NCI-H2107 treated with DMSO at 0.1 percent for 48 hours (cell line): ENCODE results near the gene TSPAN14.
A peak's percentile ranks its signal among the peaks of the same experiment; 100 is the strongest.

Source experiments
- DNase-seq: peaks from one replicate; lab custom pipeline; 2025; ENCODE audit not compliant: unreplicated experiment; lab: John Stamatoyannopoulos, UW

The TSPAN14 gene

DNA sequence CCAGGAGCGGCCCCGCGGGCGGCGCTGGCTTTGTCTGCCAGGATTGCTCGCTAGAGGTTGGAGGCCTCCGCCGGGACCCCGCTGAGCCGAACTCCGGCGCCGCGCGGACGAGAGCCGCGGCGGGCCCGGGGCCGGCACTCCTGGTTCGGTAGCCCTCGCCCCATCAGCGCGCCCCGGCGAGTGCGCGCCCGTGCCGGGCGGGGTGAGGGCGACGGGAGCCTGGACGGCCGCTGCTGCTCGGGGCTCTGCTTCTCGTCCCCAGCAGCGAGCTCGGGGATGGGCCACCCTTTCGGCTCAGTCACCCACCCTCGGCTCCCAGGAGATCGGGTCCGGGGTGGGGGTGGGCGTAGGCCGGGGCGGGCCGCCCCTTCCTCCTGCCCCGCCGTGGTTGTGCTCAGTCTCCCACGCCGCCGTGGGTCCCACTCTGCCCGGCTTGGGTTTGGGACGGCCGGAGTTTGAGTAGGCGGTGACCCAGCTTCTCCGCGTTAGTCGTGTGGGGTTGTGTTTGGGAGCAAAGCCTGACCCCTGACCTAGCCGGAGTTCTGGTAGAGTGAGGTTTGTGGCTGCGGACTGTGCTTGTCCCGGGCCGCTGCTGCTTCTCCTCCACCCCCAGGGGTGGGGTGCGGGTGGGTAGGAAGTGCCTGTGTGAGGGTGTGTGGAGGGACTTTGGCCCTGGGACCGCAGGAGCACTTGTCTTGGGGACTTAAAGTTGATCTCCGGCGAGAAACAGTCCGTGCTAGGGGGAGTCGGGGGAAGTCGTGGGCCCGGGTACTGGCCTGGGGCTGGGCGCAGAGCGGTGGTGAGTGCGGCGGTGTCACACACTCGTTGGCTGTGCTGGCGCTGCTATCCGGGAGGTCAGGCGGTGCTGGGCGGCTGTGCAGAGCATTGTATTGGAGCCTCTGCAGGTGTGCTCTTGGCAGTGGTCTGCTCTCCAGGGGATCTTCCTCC is 677 bp downstream of the TSPAN14 start:
- no peak for DNase-seq

DNA sequence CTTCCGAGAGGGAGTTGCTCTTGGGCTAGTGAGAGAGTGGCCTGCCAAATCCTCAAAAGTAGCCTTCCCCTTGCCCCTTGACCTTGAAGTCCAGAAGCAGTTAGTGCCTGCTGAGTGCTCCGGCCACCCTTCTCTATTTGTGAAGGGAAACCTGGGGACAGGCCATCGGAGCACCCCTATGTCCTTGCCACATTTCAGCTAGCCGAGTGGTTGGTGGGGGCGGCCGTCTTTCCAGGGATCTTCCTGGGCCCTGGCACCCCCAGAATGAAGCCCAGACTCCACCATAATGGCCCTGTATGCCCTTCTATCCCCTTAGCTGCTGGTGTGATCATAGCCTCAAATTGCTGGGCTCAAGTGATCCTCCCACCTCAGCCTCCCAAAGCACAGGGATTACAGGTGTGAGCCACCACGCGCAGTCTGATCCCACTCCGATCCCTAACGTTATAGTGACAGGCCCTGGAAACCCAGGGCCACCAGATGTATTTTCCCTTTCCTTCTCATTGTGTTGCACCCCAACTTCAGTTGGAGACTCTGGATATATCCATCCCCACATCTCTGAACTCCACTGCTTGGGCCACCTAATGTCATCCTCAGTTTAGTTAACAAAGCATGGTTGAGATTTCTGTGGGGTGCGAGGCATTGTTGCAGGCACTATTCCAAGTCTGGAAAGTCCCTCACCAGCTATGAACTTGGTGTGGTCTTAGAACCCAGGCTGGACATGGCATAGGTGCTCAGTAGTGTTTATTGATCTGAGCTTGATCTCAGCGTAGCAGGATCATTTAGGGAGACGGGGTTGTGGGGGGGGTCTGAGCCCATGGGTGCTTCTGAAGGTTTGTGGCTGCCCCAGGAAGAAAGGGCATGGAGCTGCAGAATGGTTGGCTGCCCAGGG is 1.6 kb downstream of the TSPAN14 start:
- no peak for DNase-seq

DNA sequence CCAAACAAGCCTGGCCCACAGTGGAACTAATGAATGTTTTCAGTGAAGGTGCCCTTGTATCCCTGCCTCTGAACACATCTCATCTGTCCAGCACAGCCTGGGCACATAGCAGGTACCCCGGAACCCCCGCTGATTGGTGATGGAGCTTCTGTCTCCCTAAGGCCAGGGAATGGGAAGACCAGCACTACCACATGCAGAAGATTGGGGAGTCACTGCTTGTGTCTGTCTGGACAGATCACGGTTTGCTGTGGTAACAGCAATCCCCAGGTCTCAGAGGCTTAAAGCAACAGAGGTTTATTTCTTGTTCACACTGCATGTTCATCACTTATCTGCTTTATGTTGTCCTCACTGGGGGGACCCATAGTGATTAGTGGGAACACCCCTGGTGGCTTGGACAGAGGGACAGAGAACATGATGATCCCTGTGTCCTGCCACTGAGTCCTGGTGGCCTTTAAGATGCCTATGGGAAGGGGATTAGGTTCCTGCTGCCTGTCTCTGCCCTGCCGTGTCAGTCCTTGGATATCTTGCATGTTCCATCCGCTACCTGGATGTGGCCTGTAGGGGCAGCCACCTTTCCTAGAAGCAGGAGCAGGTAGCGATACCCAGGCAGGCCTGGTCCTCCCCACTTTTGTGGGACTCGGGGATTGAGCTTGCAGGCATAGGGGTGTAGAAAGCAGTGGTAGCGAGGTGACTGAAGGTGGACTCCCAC is 3.6 kb downstream of the TSPAN14 start:
- DNase-seq, result no peak

DNA sequence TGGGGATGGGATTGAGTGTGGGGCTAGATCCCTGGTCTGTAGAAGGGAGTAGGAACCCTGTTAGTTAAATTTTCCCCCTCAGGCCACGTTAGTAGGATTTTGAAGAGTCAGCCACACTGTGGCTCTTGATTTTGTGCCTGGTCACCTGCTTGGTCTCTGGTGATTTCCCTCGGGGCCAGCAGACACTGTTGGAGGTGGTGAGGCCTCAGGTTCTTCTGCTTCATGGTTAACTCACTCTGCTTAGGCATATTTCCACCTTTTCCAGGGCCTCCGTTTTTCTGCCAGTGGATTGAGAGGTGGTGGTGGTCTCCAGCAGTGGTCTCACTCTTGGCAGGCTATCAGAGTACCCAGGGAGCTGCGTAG is 4.1 kb downstream of the TSPAN14 start:
- no peak for DNase-seq

DNA sequence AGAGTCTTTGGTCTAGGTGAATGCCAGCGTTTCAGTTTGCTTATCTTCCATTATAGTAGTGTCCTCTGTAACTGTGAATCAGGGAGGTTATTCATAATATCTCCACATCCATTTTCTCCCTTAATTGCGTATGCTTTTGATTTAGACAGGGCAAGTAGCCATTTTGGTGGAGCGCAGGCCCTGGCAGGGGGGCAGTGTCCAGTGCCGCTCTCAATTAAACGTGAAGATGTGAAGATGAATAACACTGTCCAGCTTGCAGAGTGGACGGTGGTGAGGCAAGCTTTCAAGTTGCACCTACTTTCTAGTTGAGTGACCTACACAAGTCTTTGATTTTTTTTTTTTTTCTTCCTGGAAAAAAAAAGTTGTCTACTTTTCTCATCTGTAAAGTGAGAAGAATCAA is 4.5 kb downstream of the TSPAN14 start:
- no peak for DNase-seq

DNA sequence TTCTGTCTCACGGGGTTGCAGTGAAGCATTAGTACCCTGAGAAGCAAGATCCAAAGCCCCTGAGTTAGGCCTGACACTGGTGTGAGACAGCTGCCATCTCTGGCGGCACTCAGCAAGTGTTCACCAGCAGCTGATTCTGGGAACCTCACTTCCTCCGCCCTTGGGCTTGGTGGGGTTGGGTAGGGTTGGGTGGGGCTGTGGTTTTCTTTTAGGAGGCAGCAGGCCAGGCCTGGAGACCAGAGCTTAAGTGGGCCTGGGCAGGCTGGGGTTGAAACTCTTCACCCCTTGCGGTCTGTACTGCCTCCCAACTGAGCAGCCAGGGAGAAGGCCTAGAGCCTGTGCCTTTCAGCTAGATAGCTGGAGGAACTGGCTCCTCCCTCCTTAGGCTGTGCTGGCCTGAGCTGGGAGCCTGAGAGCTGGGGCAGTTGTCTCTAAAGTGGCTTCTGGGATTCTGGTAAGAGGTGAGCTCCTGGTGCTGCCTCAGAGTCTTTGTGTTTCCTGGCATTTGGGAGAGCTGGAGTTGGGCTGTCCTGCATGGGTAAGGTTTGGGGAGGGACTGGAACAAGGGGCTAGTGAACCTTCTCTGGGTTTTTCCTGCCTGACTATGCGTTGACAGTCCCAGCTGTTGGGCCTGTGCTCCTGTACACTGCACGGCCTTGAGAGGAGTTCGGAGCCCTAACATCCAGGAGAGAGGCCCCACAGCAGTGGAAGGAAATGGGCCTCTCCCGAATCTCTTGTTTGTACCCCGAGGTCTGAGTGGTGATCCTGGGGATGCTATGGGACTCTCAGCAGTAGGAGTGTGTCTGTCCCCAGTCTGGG is 5.1 kb downstream of the TSPAN14 start:
- no peak for DNase-seq

DNA sequence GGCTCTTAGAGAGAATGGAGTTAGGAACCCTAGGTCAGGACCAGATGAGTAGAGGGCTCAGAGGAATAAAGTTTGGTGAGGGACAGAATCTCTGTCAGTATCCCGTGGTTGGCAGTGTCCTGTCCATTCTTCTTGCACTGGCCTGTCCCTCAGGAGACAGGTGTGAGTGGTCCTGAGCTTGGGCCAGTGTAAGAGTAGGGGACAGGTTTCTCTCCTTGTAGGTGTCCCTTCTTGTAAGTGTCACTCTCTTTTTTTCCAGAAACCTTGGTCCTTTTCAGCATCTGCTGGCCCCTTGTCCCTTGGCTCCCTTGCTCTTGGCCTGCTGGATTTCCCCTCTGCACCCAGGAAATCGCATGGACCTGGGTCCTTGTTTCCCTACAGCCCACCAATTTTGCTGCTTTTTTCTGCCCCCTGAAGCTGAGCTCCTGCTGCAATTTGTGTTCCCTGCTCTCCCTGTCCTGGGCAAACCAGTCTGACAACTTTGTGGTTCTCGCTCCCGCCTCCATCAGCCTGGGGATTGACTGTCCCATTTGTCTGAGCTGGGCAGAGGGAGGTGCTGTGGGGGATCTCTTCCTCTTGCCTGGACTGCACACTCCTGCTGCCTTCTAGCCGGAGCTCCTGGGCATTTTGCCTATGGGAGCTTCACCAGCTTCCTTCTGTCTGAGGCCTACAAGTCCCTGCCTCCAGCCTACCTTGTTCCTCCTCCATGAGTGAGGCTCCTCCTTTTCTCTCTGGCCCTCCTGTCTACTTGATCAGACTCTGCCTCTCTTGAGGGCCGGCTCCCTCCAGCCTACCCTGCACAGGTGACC is 6.5 kb downstream of the TSPAN14 start:
- DNase-seq, result peak; percentile 41

DNA sequence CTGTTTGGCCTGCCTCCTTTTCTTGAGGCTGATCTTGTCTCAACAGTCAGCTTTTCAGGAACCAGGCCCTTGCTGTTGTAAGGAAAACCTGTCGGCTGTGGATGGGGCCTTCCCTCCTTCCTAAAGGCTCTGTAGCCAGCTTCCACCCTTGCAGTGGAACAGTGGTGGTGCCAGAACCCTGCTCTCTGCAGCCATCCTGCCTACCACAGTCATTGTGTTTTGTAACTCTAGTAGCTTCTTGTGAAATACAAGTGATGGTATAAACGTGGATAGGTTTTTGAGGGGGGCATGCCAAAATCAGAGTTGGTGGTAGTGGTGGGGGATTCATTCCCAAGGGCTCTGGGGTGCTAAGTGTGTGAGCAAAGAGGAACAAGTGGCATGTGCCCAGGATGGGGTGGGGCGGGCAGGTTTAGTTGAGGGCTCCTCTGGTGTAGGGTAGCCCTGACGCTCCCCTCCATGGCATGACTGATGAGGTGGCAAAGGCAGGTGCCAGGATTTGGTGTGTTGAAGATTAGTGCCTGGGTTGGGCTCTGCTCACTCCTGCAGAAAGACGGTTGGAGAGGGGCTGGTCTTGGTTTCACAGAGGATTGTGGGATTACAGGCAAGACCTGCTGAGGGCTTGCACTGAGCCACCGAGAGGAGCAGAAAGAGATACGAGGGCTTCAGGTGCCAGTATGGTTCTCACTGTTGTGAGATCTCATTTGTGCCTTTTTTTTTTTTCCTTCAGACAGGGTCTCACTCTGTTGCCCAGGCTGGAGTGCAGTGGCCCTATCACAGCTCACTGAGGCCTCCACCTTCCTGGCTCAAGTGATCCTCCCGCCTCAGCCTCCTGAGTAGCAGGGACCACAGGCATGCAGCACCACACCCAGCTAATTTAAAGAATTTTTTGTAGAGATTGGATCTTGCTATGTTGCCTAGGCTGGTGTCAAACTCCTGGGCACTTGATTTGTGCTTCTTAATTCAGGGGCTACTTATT is 7.4 kb downstream of the TSPAN14 start:
- peak; percentile 35 for DNase-seq

DNA sequence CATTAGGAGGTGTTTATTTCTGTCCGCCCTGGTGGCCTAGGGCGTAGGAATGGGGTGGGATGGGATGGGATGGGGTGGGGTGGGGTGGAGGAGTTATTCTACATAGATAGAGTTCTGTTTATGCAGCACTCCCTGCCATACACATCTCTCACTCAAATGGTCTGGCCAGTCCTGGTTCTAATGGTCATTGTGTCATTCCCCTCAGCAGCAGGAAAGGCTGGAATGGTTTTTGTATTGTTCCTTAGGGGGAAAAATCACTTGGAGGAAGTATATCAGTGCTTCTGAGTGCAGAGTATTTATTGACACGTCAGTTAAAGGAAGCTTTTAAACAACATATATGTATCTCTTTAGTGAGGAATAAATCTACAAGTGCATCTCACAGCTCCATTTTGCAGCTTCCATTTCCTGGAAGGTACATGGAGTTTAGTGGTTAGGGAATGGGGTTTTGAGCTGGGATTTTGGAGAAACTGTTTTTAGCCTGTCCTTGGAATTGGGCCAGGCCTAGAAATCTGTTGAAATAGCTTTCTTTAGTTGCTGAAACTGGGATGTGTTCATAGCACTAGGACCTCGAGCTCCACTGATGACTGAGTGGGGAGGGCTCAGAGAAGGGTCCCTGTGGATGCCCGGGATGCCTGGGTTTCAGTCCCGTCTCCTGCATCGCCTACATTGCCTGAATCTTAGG is 8.3 kb downstream of the TSPAN14 start:
- DNase-seq, result no peak

DNA sequence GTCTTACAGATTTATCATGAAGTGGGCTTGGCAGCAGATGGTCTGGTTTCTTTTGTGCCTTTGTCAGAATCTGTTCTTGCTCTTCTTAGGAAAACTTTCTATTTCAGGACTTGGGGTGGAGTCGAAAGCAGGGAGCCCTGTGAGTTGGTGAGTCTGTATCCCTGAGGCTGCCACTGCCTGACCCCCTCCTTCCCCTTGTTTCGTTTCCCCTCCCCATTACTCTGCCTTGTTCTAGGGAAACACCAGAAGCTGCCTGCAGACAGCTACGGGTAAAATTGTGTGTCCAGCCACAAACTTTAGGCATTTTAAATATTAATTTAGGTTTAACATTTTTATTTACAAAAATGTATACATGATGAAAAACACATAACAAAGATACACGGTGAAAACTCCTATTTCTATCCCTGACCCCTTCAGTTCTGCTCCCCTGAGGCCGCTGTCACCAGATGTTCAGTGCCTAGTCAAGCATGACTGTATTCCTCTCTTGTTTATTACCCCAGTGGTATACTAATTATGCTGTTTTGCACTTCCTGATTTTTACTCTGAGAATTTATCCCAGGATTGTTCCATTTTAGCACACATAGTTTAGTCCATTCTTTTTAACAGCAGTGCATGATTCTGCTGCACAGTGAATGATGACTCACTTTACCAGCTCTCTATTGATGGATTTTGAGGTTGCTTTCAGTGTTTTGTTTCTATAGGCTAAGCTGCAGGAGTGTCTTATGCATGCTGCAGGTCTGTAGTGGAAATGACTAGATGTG is 9.1 kb downstream of the TSPAN14 start:
- peak; percentile 30 for DNase-seq

DNA sequence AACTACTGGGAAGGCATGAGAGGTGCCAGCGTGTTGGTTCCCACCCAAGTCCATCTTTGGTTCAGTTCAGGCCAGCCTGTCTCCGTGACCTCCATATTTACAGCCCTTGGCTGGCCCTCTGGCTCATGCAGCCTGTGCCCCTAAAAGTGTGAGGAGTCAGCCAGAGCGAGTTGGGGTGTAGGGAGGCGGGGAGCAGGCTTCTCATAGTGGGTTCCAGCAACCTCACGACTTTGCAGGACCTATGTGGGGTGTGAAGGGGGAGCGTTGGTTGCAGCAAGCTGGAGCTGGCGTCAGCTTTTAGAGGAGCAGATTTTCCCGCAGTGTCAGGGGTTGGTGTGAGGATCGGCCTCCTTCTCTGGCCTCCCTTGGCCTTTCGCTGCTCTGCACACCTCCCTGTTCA is 9.8 kb downstream of the TSPAN14 start:
- DNase-seq, result no peak

DNA sequence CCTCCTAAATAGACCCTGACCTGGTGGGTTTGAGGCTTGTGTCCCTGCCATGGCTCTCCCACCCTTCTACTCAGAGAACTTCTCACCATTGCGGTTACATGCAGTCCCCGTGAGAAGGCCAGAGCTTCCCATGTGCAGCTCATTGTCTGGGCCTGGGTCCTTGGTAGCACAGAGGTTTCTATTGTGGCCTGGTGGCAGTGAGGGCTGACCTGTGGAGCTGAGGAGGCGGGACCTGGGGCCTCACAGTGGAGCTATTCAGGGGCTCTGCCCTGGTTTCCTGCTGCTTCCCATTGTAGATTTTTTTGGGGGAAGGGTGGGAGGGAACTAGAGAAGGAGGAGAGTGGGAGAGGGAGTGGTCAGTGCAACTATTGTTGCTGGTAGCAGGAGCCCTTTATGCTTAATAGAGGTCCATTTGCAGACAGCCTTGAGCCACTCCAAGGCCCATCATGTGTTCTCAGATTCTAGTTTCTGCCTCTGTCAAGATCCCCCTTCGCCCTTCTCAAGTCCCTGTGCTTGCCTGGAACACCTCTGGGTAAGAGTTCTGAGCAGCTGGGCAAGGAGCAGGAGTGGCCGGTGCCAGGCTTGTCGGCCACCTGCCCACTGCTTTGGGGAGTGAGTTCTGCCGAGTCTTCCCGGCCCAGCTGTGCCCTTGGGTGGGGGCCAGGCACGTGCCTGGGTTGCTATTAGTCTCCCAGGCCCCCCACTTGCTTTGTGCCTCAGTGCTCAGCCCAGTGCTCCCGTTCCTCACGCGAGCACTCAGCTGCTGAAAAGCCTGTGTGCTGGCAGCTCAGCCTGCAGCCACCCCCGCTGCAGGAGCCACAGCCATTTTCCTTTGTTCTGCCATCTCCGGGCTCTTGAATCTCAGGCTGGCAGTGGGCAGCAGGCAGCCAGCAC is 10.7 kb downstream of the TSPAN14 start:
- peak; percentile 22 for DNase-seq

DNA sequence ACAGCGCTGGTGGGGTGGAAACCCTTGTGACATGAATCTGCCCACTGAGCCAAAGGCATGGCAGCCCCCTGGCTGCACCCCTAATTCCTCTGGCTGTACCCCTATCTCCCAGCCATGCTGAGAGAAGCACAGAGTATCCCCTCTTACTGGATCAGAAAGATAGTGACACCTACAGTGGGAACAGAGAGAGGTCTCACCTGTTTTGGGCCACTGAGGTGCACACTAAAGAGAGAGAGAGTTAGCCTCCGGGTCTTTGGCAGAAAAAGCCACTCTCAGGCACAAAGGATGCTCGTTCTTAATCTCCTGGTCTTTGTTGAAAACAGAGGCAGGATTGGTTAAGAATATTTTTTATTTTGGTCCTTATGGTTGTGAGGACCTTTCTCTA is 11.3 kb downstream of the TSPAN14 start:
- DNase-seq, result no peak

DNA sequence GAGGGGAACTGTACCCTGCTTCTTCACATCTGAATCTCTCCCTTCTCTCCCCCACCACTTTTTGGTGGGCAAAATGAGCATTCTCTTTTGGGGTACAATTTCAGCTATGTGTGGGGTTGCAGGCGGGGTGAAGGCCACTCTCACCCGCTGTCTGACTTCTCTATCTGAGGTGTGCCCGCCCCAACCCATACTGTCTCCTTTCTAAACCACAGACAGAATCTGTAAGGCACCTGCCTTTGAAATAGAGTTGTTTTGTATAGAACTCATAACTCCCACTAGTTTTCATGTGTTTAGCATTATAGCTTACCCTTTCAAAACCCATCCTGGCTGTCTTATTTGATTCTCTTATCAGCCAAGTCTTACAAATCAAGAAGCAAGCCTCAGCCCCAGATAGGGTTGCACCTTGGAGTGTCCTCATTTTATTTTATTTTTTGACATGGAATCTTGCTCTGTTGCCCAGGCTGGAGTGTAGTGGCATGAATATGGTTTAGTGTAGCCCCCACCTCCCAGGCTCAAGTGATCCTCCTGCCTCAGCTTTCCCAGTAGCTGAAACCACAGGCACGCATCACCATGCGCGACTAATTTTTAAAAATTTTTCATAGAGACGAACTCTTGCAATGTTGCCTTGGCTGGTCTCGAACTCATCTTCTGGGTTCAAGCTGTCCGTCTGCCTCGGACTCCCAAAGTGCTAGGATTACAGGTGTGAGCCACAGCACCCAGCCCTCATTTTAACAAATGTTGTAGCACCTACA is 11.9 kb downstream of the TSPAN14 start:
- no peak for DNase-seq

DNA sequence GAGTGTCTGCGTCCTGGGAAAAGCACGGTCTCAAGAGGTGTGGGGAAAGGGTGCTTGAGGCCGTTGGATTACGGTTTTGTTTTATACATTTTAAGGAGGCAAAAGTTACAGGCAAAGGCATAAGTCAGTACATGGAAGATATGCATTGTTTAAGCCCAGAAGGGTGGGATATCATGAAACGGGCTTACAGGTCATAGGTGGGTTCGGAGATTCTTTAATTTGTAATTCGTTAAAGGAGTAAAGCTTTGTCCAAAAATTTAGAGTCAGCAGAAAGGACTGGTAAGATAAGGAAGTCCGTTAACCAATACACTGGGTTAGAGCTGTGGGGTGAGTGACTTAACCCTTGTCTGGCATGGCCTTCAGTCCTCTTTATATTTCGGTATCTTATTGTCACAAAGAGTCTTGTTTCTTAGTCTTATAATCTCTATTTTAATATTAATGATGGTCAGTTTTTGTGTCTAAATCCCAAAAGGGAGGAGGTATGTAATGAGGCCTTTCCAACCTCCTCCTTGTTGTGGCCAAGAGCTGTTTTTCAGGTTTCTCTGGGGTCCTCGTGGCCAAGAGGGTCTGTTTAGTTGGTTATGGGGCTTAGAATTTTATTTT is 12.7 kb downstream of the TSPAN14 start:
- no peak for DNase-seq
